Measurements from ENCODE around the gene NEUROD6.

NEUROD6 gene

DNA sequence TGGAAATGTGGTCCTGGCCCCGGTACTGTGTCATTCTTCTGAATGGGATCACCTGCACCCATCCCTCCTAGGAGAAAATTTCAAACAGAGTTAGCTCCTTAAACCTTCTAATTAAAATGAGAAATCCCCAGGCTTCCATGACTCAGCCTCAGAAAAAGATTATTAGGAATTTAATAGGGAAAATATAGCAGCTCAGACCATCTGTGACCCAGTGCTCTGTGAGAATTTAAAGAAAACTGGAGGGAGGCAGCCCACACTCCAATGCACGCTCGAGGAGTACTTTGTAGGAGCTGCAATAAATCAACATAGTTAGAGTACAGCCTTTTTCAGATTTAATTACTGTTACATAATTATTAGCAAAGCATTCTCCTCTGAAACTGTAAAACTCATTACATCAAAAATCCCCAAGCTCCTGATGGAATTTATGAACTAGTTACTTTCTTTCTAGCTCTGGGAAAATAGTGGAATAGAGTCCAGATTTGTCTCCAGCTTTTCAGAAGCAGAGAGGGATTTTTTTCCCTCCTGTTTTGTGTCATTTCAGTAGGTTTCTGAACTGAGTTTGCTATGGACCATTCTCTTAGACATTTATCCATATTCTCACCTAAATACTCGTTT, 30.1 kb downstream of the NEUROD6 start:
- H3K4me3 ChIP-seq (ENCODE audit: low read length in 2 of 2): no peak overlapping the region
- no peak overlapping the region for H3K14ac ChIP-seq (ENCODE audit: low read length)
- no peak overlapping the region for H3K4ac ChIP-seq (ENCODE audit: low read length)
- H3K9me3 ChIP-seq (replicated peaks in 1 of 2; ENCODE audit: control insufficient read depth in 2 of 2, insufficient read depth in 1 of 2, low read depth in 1 of 2, low read length in 2 of 2): no peaks in the 10 kb centered on the region
- no peaks in the 10 kb centered on the region for H3K79me1 ChIP-seq (ENCODE audit: low read depth, low read length)
- H4K8ac ChIP-seq (ENCODE audit: low read depth, low read length): no peak overlapping the region
- H4K91ac ChIP-seq (ENCODE audit: low read depth, low read length, poor library complexity): no peak overlapping the region
- no CpG with 5 or more reads among the region's 4 CpGs for WGBS, 2 donors (ENCODE audit: extremely low coverage in 2 of 2, insufficient read length in 2 of 2, insufficient replicate concordance in 1 of 2)
- H3K4me2 ChIP-seq (ENCODE audit: insufficient read depth, low read length, poor library complexity, severe bottlenecking): no peak overlapping the region
- no peak overlapping the region for H2BK15ac ChIP-seq (ENCODE audit: low read length)
- no peak overlapping the region for H3K23ac ChIP-seq (ENCODE audit: low read depth, low read length, poor library complexity)
- no peak overlapping the region for H2BK12ac ChIP-seq (ENCODE audit: low read length)
- no peak for DNase-seq (ENCODE audit: low spot score)
- H3K27ac ChIP-seq (replicated peaks; ENCODE audit: low read length): no peak overlapping the region
- no peaks in the 10 kb centered on the region for H3K36me3 ChIP-seq (replicated peaks in 1 of 2; ENCODE audit: control insufficient read depth in 2 of 2, insufficient read depth in 2 of 2, low read length in 2 of 2)
- no peak overlapping the region for H3K18ac ChIP-seq (ENCODE audit: low read length)
- H3K27me3 ChIP-seq (ENCODE audit: control insufficient read depth in 3 of 3, insufficient read depth in 3 of 3, low read depth in 1 of 3, low read length in 3 of 3): no peaks in the 10 kb centered on the region
- no peak overlapping the region for H2AK5ac ChIP-seq (ENCODE audit: low read depth, low read length)
- H3K4me1 ChIP-seq (ENCODE audit: control insufficient read depth in 2 of 2, insufficient read depth in 1 of 2, low read depth in 1 of 2, low read length in 2 of 2): peaks cover 0 to 4% of the 10 kb centered on the region in 2 donors
- H3K9ac ChIP-seq (ENCODE audit: low read depth, low read length, poor library complexity): no peak overlapping the region
- no peak overlapping the region for H2AFZ ChIP-seq (ENCODE audit: low read length)
- H2BK120ac ChIP-seq (ENCODE audit: low read depth, low read length): no peak overlapping the region
- H2BK5ac ChIP-seq (ENCODE audit: low read length): no peak overlapping the region

DNA sequence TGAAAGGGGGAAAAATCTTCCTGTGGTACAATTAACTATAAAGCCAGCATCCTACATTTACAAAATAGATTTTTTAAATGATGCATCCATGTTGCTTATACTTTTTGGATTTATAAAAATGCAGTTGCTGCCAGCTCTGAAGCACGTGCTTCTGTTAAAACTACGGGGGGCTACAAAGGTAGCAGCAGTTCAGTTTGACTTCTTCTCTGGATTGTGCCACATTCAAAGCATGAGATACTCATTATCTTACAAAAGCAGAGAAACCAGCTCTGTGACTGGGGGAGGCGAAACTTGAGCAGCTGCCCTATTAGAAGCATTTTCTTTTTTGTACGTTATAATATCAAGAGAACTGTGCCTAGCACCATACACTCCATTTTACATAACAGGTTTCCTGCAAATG, 31.1 kb downstream of the NEUROD6 start:
- Histone ChIP-seq H3K18ac (ENCODE audit: low read length) (no peak overlapping the region), H4K8ac (ENCODE audit: low read depth, low read length) (no peak overlapping the region), H2BK5ac (ENCODE audit: low read length) (no peak overlapping the region), H3K4me1 (ENCODE audit: control insufficient read depth in 2 of 2, insufficient read depth in 1 of 2, low read depth in 1 of 2, low read length in 2 of 2) (peaks cover 0 to 4% of the 10 kb centered on the region in 2 donors), H2BK15ac (ENCODE audit: low read length) (no peak overlapping the region), H2BK120ac (ENCODE audit: low read depth, low read length) (no peak overlapping the region), H3K4me3 (ENCODE audit: low read length in 2 of 2) (no peak overlapping the region), H2BK12ac (ENCODE audit: low read length) (no peak overlapping the region), H3K23ac (ENCODE audit: low read depth, low read length, poor library complexity) (no peak overlapping the region), H3K9me3 (replicated peaks in 1 of 2; ENCODE audit: control insufficient read depth in 2 of 2, insufficient read depth in 1 of 2, low read depth in 1 of 2, low read length in 2 of 2) (no peaks in the 10 kb centered on the region), H2AFZ (ENCODE audit: low read length) (no peak overlapping the region), H3K27ac (replicated peaks; ENCODE audit: low read length) (no peak overlapping the region), H3K27me3 (ENCODE audit: control insufficient read depth in 3 of 3, insufficient read depth in 3 of 3, low read depth in 1 of 3, low read length in 3 of 3) (no peaks in the 10 kb centered on the region), H3K79me1 (ENCODE audit: low read depth, low read length) (no peaks in the 10 kb centered on the region), H3K9ac (ENCODE audit: low read depth, low read length, poor library complexity) (no peak overlapping the region), H4K91ac (ENCODE audit: low read depth, low read length, poor library complexity) (no peak overlapping the region), H3K14ac (ENCODE audit: low read length) (no peak overlapping the region), H3K4ac (ENCODE audit: low read length) (no peak overlapping the region), H3K36me3 (replicated peaks in 1 of 2; ENCODE audit: control insufficient read depth in 2 of 2, insufficient read depth in 2 of 2, low read length in 2 of 2) (no peaks in the 10 kb centered on the region), H2AK5ac (ENCODE audit: low read depth, low read length) (no peak overlapping the region), H3K4me2 (ENCODE audit: insufficient read depth, low read length, poor library complexity, severe bottlenecking) (no peak overlapping the region)
- no peak for DNase-seq (ENCODE audit: low spot score)
- no CpG with 5 or more reads among the region's 4 CpGs for WGBS, 2 donors (ENCODE audit: extremely low coverage in 2 of 2, insufficient read length in 2 of 2, insufficient replicate concordance in 1 of 2)

DNA sequence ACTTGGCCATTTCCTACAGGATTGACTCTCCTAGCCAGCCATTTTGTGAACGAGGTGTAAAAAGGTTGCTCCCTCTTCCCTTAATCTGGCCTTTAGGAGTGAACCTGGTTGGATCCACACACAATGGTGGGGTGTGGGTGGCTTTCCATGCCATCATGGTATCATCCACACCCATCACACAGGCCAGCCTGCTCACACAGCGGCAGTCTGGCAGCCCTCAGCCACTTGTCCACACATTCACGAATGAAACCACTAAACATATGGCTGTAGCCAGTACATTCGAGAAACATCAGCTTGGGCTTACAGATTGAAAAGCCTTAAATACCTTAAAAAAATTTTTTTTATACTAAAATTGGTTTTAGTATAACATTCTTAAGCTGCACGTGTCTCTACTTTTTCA, 31.9 kb downstream of the NEUROD6 start:
- no peak for DNase-seq (ENCODE audit: low spot score)
- WGBS, 2 donors (ENCODE audit: extremely low coverage in 2 of 2, insufficient read length in 2 of 2, insufficient replicate concordance in 1 of 2): no CpG with 5 or more reads among the region's 5 CpGs

DNA sequence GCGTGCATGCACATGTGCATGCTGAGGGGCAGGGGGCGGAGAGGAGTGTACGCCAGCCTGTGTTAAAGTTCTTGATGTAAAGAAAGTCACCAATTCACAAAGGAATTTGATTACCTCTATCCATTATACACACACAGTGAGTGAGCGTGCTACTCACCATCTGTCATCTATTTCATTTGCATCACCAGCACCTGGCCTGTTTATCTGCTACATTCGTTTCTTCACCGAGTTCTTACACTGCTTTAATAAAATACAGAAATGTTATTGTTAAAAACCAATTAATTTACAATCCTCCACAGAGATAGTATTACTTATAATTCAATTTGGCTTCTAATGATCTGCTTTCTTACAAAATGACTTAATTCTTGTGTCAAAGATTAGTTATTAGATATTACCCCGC, 32.6 kb downstream of the NEUROD6 start:
- H3K23ac ChIP-seq (ENCODE audit: low read depth, low read length, poor library complexity): no peak overlapping the region
- WGBS, 2 donors (ENCODE audit: extremely low coverage in 2 of 2, insufficient read length in 2 of 2, insufficient replicate concordance in 1 of 2): no CpG with 5 or more reads among the region's 7 CpGs
- H3K79me1 ChIP-seq (ENCODE audit: low read depth, low read length): no peaks in the 10 kb centered on the region
- no peak overlapping the region for H3K27ac ChIP-seq (replicated peaks; ENCODE audit: low read length)
- no peaks in the 10 kb centered on the region for H3K9me3 ChIP-seq (replicated peaks in 1 of 2; ENCODE audit: control insufficient read depth in 2 of 2, insufficient read depth in 1 of 2, low read depth in 1 of 2, low read length in 2 of 2)
- no peaks in the 10 kb centered on the region for H3K27me3 ChIP-seq (ENCODE audit: control insufficient read depth in 3 of 3, insufficient read depth in 3 of 3, low read depth in 1 of 3, low read length in 3 of 3)
- no peak overlapping the region for H2AK5ac ChIP-seq (ENCODE audit: low read depth, low read length)
- H3K4me3 ChIP-seq (ENCODE audit: low read length in 2 of 2): no peak overlapping the region
- H3K14ac ChIP-seq (ENCODE audit: low read length): no peak overlapping the region
- H3K18ac ChIP-seq (ENCODE audit: low read length): no peak overlapping the region
- H2BK5ac ChIP-seq (ENCODE audit: low read length): no peak overlapping the region
- no peak overlapping the region for H2BK12ac ChIP-seq (ENCODE audit: low read length)
- no peak for DNase-seq (ENCODE audit: low spot score)
- no peak overlapping the region for H4K91ac ChIP-seq (ENCODE audit: low read depth, low read length, poor library complexity)
- no peak overlapping the region for H3K4me2 ChIP-seq (ENCODE audit: insufficient read depth, low read length, poor library complexity, severe bottlenecking)
- no peak overlapping the region for H2BK15ac ChIP-seq (ENCODE audit: low read length)
- no peak overlapping the region for H2BK120ac ChIP-seq (ENCODE audit: low read depth, low read length)
- no peak overlapping the region for H3K4ac ChIP-seq (ENCODE audit: low read length)
- H4K8ac ChIP-seq (ENCODE audit: low read depth, low read length): no peak overlapping the region
- H3K4me1 ChIP-seq (ENCODE audit: control insufficient read depth in 2 of 2, insufficient read depth in 1 of 2, low read depth in 1 of 2, low read length in 2 of 2): peaks cover 0 to 4% of the 10 kb centered on the region in 2 donors
- H2AFZ ChIP-seq (ENCODE audit: low read length): no peak overlapping the region
- H3K9ac ChIP-seq (ENCODE audit: low read depth, low read length, poor library complexity): no peak overlapping the region
- H3K36me3 ChIP-seq (replicated peaks in 1 of 2; ENCODE audit: control insufficient read depth in 2 of 2, insufficient read depth in 2 of 2, low read length in 2 of 2): no peaks in the 10 kb centered on the region

More for the DNA sequence above, 31.9 kb downstream of the NEUROD6 start:
- no peak overlapping the region for H3K18ac ChIP-seq (ENCODE audit: low read length)
- H3K4me1 ChIP-seq (ENCODE audit: control insufficient read depth in 2 of 2, insufficient read depth in 1 of 2, low read depth in 1 of 2, low read length in 2 of 2): peaks cover 0 to 4% of the 10 kb centered on the region in 2 donors
- H2BK120ac ChIP-seq (ENCODE audit: low read depth, low read length): no peak overlapping the region
- no peaks in the 10 kb centered on the region for H3K79me1 ChIP-seq (ENCODE audit: low read depth, low read length)
- no peak overlapping the region for H3K4ac ChIP-seq (ENCODE audit: low read length)
- no peak overlapping the region for H2BK12ac ChIP-seq (ENCODE audit: low read length)
- no peak overlapping the region for H2AFZ ChIP-seq (ENCODE audit: low read length)
- H3K9ac ChIP-seq (ENCODE audit: low read depth, low read length, poor library complexity): no peak overlapping the region
- no peak overlapping the region for H3K23ac ChIP-seq (ENCODE audit: low read depth, low read length, poor library complexity)
- H2BK5ac ChIP-seq (ENCODE audit: low read length): no peak overlapping the region
- no peak overlapping the region for H3K27ac ChIP-seq (replicated peaks; ENCODE audit: low read length)
- H2AK5ac ChIP-seq (ENCODE audit: low read depth, low read length): no peak overlapping the region
- H4K8ac ChIP-seq (ENCODE audit: low read depth, low read length): no peak overlapping the region
- H4K91ac ChIP-seq (ENCODE audit: low read depth, low read length, poor library complexity): no peak overlapping the region
- H3K4me3 ChIP-seq (ENCODE audit: low read length in 2 of 2): no peak overlapping the region
- no peak overlapping the region for H3K14ac ChIP-seq (ENCODE audit: low read length)
- H3K9me3 ChIP-seq (replicated peaks in 1 of 2; ENCODE audit: control insufficient read depth in 2 of 2, insufficient read depth in 1 of 2, low read depth in 1 of 2, low read length in 2 of 2): no peaks in the 10 kb centered on the region
- no peak overlapping the region for H3K4me2 ChIP-seq (ENCODE audit: insufficient read depth, low read length, poor library complexity, severe bottlenecking)
- no peaks in the 10 kb centered on the region for H3K27me3 ChIP-seq (ENCODE audit: control insufficient read depth in 3 of 3, insufficient read depth in 3 of 3, low read depth in 1 of 3, low read length in 3 of 3)
- no peak overlapping the region for H2BK15ac ChIP-seq (ENCODE audit: low read length)
- H3K36me3 ChIP-seq (replicated peaks in 1 of 2; ENCODE audit: control insufficient read depth in 2 of 2, insufficient read depth in 2 of 2, low read length in 2 of 2): no peaks in the 10 kb centered on the region
